HG03045 (cell line): Measurements from ENCODE around the gene FAM98B.

Source experiments
- ATAC-seq: cut with Tn5 transposase; IDR thresholded peaks from one replicate; pipeline ENCODE4 v1.9.1; 2021; ENCODE audit warnings: mild to moderate bottlenecking, moderate library complexity; ENCODE audit not compliant: unreplicated experiment

Gene FAM98B

DNA sequence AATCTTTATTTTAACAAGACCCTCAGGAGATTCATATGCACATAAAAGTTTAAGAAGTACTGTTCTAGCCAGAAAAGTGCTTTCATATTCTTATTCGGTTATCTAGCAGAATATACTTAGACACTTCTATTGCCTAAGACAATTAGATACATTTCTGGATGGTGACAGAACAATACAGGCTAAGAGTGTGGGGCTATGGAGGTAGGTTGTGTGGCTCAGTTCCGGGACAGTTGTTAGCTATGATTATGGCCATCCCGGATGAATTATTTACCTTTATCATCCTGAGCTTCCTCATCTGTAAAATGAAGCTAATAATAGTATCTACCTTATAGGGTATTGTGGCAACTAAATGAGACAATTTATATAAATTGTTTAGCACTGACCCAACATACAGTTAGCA, 6.6 kb downstream of the FAM98B start:
- ATAC-seq = no peak

- no peak for ATAC-seq
These were observed 7.3 kb downstream of the FAM98B start for GRCh38 chr15:38461066-38461833.

DNA sequence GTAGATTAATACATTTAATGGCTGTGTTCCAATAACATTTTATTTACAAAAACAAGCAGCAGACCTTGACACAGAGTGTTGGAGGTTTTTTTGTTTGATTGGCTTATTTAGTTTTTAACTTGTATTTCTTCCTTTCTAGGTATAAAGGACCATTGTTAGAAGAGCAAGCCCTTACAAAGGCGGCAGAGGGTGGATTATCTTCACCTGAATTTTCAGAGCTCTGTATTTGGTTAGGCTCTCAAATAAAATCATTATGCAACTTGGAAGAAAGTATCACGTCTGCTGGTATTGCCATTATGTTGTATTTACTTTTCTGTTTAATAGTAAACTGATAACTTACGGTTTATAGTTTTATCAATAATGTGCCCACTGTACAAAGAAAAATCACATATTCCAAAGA, 10.0 kb downstream of the FAM98B start:
- ATAC-seq = no peak

DNA sequence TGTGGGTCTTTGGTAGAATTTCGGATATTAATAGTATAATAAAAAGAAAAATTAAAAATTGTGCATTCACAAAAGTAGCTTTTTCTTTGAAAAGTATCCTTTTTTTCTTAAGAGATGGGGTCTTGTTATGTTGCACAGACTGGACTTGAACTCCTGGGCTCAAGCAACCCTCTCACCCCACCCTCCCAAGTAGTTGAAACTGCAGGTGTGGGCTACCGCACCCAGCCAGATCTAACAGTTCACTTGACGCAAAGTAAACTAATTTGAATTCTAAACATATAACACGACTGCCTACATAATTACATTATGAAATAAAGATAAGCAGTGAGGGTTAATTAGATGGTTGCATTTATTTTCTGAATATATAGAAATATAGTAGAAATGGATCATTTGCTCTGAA, 10.7 kb downstream of the FAM98B start:
- no peak for ATAC-seq

GRCh38 chr15:38470816-38471215, 16.9 kb downstream of the FAM98B start:
- ATAC-seq = no peak

DNA sequence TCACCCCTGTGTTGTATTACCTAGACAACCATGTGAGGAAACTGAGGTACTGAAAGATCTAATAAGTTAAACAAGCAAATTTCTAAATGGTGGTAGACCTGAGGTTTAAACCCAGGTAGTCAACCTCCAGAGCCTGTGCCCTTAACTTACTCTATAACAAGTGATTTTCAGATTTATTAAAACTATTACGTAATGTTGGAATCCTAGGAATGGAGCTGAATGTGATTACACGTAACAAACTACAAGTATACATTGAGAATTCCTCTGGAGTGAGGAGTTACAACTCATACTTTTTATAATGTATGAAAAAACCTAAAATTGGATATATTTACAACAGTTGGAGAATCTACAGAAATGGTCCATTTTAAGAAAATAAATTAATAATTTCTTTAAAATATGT, 18.0 kb downstream of the FAM98B start:
- ATAC-seq = no peak

DNA sequence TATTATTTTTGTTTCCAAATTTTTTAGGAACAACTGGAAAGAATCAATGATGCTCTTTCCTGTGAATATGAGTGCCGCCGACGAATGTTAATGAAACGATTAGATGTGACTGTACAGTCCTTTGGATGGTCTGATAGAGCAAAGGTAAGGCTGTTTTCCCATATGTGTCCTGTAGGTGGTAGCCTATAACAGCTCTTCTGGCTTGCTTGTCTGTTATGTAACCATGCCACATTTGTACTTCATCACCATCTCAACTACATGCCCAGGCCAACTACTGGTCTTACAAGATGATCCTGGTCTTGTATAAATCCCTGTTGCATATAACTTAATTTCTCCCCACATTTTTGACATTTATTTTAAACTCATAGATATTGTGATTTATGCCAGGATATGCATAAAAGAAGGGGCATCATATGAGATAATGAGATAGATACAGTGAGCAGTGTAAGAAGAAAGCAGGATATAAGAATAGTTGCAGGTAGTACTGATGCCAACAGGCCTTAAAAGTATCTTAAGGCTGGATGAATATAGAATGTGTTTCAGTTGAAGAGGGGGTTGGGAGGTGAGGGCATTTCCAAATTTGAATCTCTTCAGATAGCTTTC, 20.3 kb downstream of the FAM98B start:
- peak; percentile 93 for ATAC-seq

- no peak for ATAC-seq
These were observed 21.4 kb downstream of the FAM98B start for GRCh38 chr15:38475361-38475760.

GRCh38 chr15:38476120-38476519, 22.2 kb downstream of the FAM98B start:
- no peak for ATAC-seq

- ATAC-seq = no peak
These were observed 23.7 kb downstream of the FAM98B start for GRCh38 chr15:38477637-38478036.

- no peak for ATAC-seq
These were observed 25.3 kb downstream of the FAM98B start for GRCh38 chr15:38479266-38479665.

DNA sequence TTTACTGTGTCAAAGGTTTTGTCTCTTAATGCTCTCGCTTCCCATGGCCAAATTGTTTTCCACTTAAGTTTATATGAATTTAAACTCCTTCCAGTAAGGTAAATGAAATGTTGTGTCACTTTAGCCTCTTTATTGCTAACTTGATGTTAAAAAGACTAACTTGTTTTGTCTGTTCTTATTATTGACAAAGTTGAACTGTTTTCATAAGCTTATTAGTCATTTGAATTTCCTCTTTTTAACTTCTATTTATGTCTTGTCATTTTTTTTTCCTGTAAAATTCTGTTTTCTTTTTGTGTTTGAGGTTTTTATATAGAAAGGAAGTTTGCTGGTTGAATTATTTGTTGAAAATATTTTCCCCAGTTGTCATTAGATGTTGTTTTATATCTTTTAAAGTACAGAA, 25.8 kb downstream of the FAM98B start:
- no peak for ATAC-seq

- no peak for ATAC-seq
These were observed 27.2 kb downstream of the FAM98B start for GRCh38 chr15:38481113-38481512.

- ATAC-seq = no peak
These were observed 27.8 kb downstream of the FAM98B start for GRCh38 chr15:38481761-38482160.

DNA sequence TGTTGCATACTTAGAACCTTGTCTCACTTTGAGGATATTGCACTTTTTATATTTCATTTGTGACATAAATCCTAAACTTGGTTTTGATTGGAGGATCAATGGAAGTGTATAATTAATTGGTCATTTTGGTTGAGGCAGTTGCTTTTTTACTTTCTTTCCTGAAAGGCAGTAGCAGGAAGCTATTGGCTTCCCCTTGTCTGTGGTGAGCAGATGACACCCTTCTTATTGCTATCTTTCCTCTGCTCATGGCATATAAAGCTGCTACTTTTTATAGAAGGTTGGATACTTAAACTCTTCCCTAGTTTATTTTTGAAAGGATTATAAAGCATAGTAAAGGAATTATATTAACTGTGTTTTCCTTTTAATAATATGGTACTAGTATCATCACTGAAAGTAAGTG, 28.6 kb downstream of the FAM98B start:
- ATAC-seq = no peak

DNA sequence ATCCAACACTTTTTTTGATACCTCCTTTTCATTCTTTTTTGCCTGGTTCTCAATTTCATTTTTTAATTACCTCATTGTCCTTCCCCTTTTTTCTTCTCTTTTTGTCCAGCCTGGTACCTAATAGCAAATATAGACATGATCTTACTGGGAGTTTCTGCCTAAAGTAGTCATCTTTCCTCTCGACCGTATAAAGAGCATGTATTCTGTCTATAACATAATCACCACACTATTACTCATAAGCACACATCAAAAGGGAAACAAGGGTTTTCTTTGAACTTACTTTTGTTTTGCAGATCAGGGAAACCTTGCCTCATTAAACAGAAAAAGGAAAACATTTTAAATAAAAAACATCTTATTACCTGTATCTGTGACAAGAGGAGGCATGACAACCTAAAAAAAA, 33.0 kb downstream of the FAM98B start:
- no peak for ATAC-seq

GRCh38 chr15:38487378-38487777, 33.5 kb downstream of the FAM98B start:
- ATAC-seq = no peak

DNA sequence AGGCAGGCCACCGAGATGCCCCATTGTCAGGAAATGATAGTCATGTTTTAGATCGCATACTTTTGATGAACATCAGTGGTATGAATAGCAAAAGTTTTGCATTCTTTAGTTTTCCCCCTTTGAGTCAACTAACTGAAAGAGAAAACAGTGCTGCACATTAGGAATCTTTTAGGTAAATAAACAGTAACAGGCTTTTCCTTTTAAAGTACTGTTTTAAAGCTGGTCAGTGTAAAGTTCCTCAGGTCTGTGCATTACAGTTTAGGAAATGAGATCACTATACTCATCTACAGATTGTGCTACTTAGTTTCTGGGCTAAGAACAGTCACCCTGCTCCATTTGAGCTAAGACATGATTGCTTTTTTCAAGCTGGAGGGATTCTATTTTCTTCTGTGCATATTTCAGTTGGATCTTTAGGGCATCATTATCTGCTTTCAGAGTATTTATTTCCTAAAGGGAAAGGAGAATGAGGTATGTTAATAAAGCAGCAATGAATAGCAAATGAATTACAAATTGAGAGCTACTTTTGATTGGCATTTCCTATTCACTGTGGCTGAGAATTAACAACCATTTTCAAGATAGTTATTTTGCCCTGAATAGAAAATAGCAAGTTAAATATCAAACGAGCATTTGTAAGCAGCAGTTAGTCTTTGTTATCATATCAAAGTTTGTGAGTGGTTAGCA, 36.5 kb downstream of the FAM98B start:
- no peak for ATAC-seq

DNA sequence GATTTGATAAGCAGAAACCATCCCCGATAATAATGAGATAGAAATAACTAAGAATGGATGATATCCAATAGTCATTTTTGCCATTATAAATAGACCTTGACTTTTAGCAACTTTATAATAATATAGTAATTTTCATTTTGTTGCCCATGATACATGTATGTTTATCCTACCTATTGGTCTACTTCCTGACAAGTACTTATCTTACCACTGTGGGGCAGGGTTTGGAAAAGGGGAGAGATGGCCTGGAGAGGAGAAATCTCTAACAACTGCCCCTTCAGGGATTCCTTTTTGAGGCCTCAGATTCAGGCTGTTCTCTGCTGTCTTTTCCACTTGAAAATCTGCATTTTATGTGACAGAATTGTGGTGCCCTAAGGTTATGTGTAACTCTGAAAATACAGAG, 42.2 kb downstream of the FAM98B start:
- no peak for ATAC-seq

- no peak for ATAC-seq
These were observed 45.7 kb downstream of the FAM98B start for GRCh38 chr15:38499651-38500050.

GRCh38 chr15:38503496-38503895, 49.6 kb downstream of the FAM98B start:
- no peak for ATAC-seq
